Measurements from ENCODE around the gene POLG2. TPM values are rescaled to one million over a fixed set of nuclear protein-coding genes. Genes with fewer than 3 reads are reported as not detected.

The POLG2 gene
- total and polyA plus RNA-seq, 2 of the 8 experiments (the other 6 are each of a cell fraction or from before 2014, with no cell fraction given) = 9.7 to 34.3 TPM

DNA sequence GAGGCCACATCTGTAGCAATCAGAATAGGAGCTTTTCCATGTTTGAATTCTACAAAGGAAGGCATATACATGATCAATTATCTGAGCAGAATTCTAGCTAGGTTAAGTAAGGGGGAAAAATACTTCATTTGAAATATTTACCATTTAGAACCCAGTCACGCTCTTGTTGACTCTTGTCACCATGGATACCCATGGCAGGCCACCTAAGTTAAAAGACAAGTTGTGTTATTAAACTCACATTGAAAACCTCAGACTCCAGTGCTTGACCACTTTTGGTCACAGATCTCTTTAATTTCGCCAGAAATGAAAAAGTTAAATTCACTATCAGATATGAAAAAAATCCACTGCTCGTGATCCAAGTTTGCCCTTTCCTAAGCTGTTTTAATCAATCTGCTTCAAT lies 5.2 kb upstream of the POLG2 start:
- H4K91ac ChIP-seq (replicated peaks; ENCODE audit: insufficient read length, low read length) = no peak overlapping the region
- POLR2A ChIA-PET (ENCODE audit: partially characterized antibody) = interaction anchor here (0.7 to 7.2 kb wide), 10 partner anchors 8 to 356 kb away, joined by 3 to 320 read pairs (median 4); partner anchors contain the start of gene POLG2
- H4K20me1 ChIP-seq (replicated peaks in 1 of 2; ENCODE audit: control insufficient read depth in 1 of 2, insufficient read depth in 2 of 2, low read length in 2 of 2) = peaks cover 16 to 23% of the 10 kb centered on the region in 2 experiments
- TF ChIP-seq RBBP5 (IDR thresholded peaks at IDR 0.05; ENCODE audit: borderline replicate concordance, low read depth, low read length) (no peak), CHD2 (IDR thresholded peaks at IDR 0.05; ENCODE audit: low read length) (no peak), CEBPB (IDR thresholded peaks at IDR 0.05; ENCODE audit: low read depth, low read length) (no peak), EGR1 (IDR thresholded peaks at IDR 0.05; ENCODE audit: borderline replicate concordance, low read depth, low read length) (no peak), ASH2L (IDR thresholded peaks at IDR 0.05; ENCODE audit: low read length) (no peak), KDM4A (IDR thresholded peaks at IDR 0.05; ENCODE audit: low read depth, low read length, severe bottlenecking) (no peak)

More for the DNA sequence above, 5.2 kb upstream of the POLG2 start:
- H3K27me3 ChIP-seq (replicated peaks in 1 of 4; ENCODE audit: control insufficient read depth in 3 of 4, extremely low read depth in 1 of 4, insufficient read depth in 3 of 4, low read length in 3 of 4) = no peaks in the 10 kb centered on the region
- no peak for FAIRE-seq
- H2AK5ac ChIP-seq (ENCODE audit: low read depth, low read length) = no peak overlapping the region
- DNase-seq (ENCODE audit: low read depth in 1 of 2, low spot score in 2 of 2) = no peak
- H3K4me3 ChIP-seq (ENCODE audit: extremely low read depth in 1 of 4, insufficient read depth in 2 of 4, low read depth in 3 of 4, low read length in 4 of 4) = no peak overlapping the region
- H3K4ac ChIP-seq (replicated peaks; ENCODE audit: insufficient read length, low read depth, low read length) = no peak overlapping the region
- H3K18ac ChIP-seq (ENCODE audit: extremely low read depth, low read length) = no peak overlapping the region
- no peak overlapping the region; the same call in 1 of the 2 replicates for H4K8ac ChIP-seq (ENCODE audit: extremely low read depth, insufficient read depth, low read length)
- CTCF ChIA-PET (ENCODE audit: partially characterized antibody) = interaction anchor here (1.1 to 2.2 kb wide), 4 partner anchors 9 to 82 kb away, joined by 3 to 8 read pairs (median 5); no protein-coding TSS in a partner anchor
- H3K56ac ChIP-seq (replicated peaks; ENCODE audit: insufficient read length, low read depth, low read length) = no peak overlapping the region
- no peak overlapping the region for H3K9ac ChIP-seq (replicated peaks in 1 of 4; ENCODE audit: extremely low read depth in 1 of 4, low read depth in 3 of 4, low read length in 3 of 4)
- no peak overlapping the region for H3K14ac ChIP-seq (ENCODE audit: insufficient read length)
- H2BK5ac ChIP-seq (ENCODE audit: low read depth, low read length) = no peak overlapping the region
- H3K4me1 ChIP-seq (replicated peaks in 1 of 4; ENCODE audit: control insufficient read depth in 3 of 4, insufficient read depth in 4 of 4, low read length in 3 of 4) = peaks cover 0 to 7% (median 3%) of the 10 kb centered on the region in 4 experiments; a peak in 5 of 7 replicates
- no peak overlapping the region for H3K27ac ChIP-seq (ENCODE audit: low read depth, low read length)
- peaks cover 2% of the 10 kb centered on the region; the same call in 1 of the 2 replicates for H3K23me2 ChIP-seq (ENCODE audit: low read depth, low read length)
- no peak overlapping the region for H3K23ac ChIP-seq (ENCODE audit: insufficient read length)
- H2BK12ac ChIP-seq (ENCODE audit: low read depth, low read length) = no peak overlapping the region
- H3K4me2 ChIP-seq (ENCODE audit: insufficient read depth in 1 of 2, low read depth in 2 of 2, low read length in 2 of 2) = no peak overlapping the region
- no peak overlapping the region for H2BK20ac ChIP-seq (ENCODE audit: low read length)
- peaks cover 17 to 62% of the 10 kb centered on the region in 2 experiments for H3K79me2 ChIP-seq (ENCODE audit: control insufficient read depth in 1 of 2, insufficient read depth in 2 of 2, low read length in 2 of 2)
- H4K5ac ChIP-seq (ENCODE audit: insufficient read length, low read depth, low read length) = no peak overlapping the region
- H2BK15ac ChIP-seq (ENCODE audit: low read length) = no peak overlapping the region
- no peaks in the 10 kb centered on the region for H3K9me3 ChIP-seq (ENCODE audit: insufficient read depth in 2 of 2, low read depth in 1 of 2, low read length in 1 of 2)
- H3K79me1 ChIP-seq (ENCODE audit: low read depth, low read length) = no peaks in the 10 kb centered on the region; the same call in 1 of the 2 replicates
- no peak overlapping the region for H2BK120ac ChIP-seq (replicated peaks; ENCODE audit: low read depth, low read length)
- 97% methylated on average over 3 of the region's 3 CpGs; no CpG with 5 or more reads in 1 of the 2 experiments for WGBS, 2 experiments (ENCODE audit: extremely low coverage in 1 of 2, insufficient coverage in 1 of 2, insufficient read length in 1 of 2, insufficient replicate concordance in 2 of 2, low coverage in 1 of 2, low lambda C conversion rate in 2 of 2, missing lambda C conversion rate in 1 of 2)
- no peak overlapping the region for H2AFZ ChIP-seq (ENCODE audit: low read length)
- H3K36me3 ChIP-seq (ENCODE audit: control insufficient read depth in 2 of 4, insufficient read depth in 4 of 4, low read length in 3 of 4) = peaks cover 47 to 75% (median 55%) of the 10 kb centered on the region in 4 experiments
